DND-41 (cell line): ENCODE measurements around the gene KAT5.
"Not testable (repeated sequence)": the region's sequence is repeated elsewhere in the genome, so short reads cannot be mapped to it uniquely, and the experiment has no call there.

Experiments
- ATAC-seq: fragments of 200-7000 bp; cut with Tn5 transposase; 3 replicates; pipeline ENCODE4 v1.9.1; 2021; ENCODE audit warnings: low read depth; ENCODE audit not compliant: insufficient read depth
- DNase-seq: peaks from one replicate; pipeline ENCODE4 v3.0.0-alpha.2; 2020
- H2AFZ ChIP-seq: 2 replicates; pipeline ENCODE4 v1.6.0; 2012; ENCODE audit warnings: low read depth, low read length
- H3K27ac ChIP-seq: 2 replicates; pipeline ENCODE4 v1.5.1; 2012; ENCODE audit warnings: low read length, inconsistent platforms
- H3K27me3 ChIP-seq: fragments of 200-600 bp; sonication (generic); 2 replicates; pipeline ENCODE4 v1.6.0; 2012; ENCODE audit warnings: low read length, mild to moderate bottlenecking, inconsistent platforms; ENCODE audit not compliant: insufficient read depth, poor library complexity
- H3K36me3 ChIP-seq: 2 replicates; pipeline ENCODE4 v1.5.1; 2012; ENCODE audit warnings: low read length, inconsistent platforms; ENCODE audit not compliant: insufficient read depth
- H3K4me1 ChIP-seq: 2 replicates; pipeline ENCODE4 v1.5.1; 2012; ENCODE audit warnings: mild to moderate bottlenecking, low read length; ENCODE audit not compliant: insufficient read depth
- H3K4me2 ChIP-seq: 2 replicates; pipeline ENCODE4 v1.6.0; 2012; ENCODE audit warnings: mild to moderate bottlenecking, moderate library complexity, low read length, inconsistent platforms; ENCODE audit not compliant: insufficient read depth
- H3K4me3 ChIP-seq, 2 experiments: fragments of 200-600 bp in 1 of 2; shearing (Covaris generic) in 1 of 2; 2 replicates each; pipeline ENCODE4 v1.5.1; 2012 to 2016; ENCODE audit warnings: inconsistent platforms in 2 of 2, low read length in 2 of 2, mild to moderate bottlenecking in 2 of 2, low read depth in 1 of 2, moderate library complexity in 1 of 2
- H3K79me2 ChIP-seq: 2 replicates; pipeline ENCODE4 v1.6.0; 2012; ENCODE audit warnings: low read length, inconsistent platforms; ENCODE audit not compliant: insufficient read depth
- H3K9ac ChIP-seq: 2 replicates; pipeline ENCODE4 v1.6.0; 2012; ENCODE audit warnings: low read depth, mild to moderate bottlenecking, inconsistent platforms, low read length, moderate library complexity
- H3K9me3 ChIP-seq: 2 replicates; pipeline ENCODE4 v1.5.1; 2012; ENCODE audit warnings: low read length, moderate library complexity, mild to moderate bottlenecking, inconsistent platforms; ENCODE audit not compliant: insufficient read depth, severe bottlenecking
- H4K20me1 ChIP-seq: 2 replicates; pipeline ENCODE4 v1.6.0; 2012; ENCODE audit warnings: low read length; ENCODE audit not compliant: insufficient read depth
- EZH2 ChIP-seq: IDR thresholded peaks from 3 replicates; pipeline ENCODE4 v1.6.1; 2012; ENCODE audit warnings: borderline replicate concordance, low read depth, mild to moderate bottlenecking, moderate library complexity, low read length, inconsistent platforms; ENCODE audit not compliant: severe bottlenecking
- TF ChIP-seq, protein P1 (sequence below): IDR thresholded peaks from 2 replicates; pipeline ENCODE4 v1.5.1; 2012; ENCODE audit warnings: borderline replicate concordance, low read length, moderate library complexity, mild to moderate bottlenecking; ENCODE audit not compliant: poor library complexity, severe bottlenecking; ENCODE audit errors: extremely low read depth

Gene KAT5

DNA sequence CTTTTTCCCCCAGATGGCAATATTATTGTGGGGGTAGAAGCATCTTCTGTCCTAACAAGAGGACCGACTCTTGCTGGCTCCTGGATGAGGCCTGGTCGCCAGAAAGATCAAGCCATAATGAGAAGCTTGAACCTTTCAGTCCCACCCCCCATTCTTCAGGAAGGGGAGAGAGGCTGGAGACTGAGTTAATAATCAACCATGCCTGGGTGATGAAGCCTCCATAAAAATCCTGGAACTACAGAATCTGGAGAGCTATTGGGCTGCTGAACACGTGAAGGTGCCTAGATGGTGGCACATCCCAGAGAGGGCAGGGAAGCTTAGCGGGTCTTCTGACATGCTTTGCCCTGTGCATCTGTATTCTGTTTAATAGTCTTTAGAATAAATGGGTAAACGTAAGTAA is 52.4 kb downstream of the KAT5 start:
- H3K27ac ChIP-seq, result no peak overlapping the region
- no peaks in the 10 kb centered on the region for H3K4me1 ChIP-seq
- DNase-seq (no peak), ATAC-seq (no peak)
- no peaks in the 10 kb centered on the region for H3K79me2 ChIP-seq
- H4K20me1 ChIP-seq, result no peaks in the 10 kb centered on the region
- H3K9ac ChIP-seq, result no peak overlapping the region
- no peaks in the 10 kb centered on the region for H3K9me3 ChIP-seq
- no peak overlapping the region for H3K4me3 ChIP-seq
- H3K36me3 ChIP-seq, result no peaks in the 10 kb centered on the region
- no peaks in the 10 kb centered on the region for H3K27me3 ChIP-seq
- TF ChIP-seq EZH2, result no peak
- TF ChIP-seq, protein P1, sequence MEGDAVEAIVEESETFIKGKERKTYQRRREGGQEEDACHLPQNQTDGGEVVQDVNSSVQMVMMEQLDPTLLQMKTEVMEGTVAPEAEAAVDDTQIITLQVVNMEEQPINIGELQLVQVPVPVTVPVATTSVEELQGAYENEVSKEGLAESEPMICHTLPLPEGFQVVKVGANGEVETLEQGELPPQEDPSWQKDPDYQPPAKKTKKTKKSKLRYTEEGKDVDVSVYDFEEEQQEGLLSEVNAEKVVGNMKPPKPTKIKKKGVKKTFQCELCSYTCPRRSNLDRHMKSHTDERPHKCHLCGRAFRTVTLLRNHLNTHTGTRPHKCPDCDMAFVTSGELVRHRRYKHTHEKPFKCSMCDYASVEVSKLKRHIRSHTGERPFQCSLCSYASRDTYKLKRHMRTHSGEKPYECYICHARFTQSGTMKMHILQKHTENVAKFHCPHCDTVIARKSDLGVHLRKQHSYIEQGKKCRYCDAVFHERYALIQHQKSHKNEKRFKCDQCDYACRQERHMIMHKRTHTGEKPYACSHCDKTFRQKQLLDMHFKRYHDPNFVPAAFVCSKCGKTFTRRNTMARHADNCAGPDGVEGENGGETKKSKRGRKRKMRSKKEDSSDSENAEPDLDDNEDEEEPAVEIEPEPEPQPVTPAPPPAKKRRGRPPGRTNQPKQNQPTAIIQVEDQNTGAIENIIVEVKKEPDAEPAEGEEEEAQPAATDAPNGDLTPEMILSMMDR, result no peak
- no peak overlapping the region for H3K4me2 ChIP-seq
- no peak overlapping the region for H2AFZ ChIP-seq

DNA sequence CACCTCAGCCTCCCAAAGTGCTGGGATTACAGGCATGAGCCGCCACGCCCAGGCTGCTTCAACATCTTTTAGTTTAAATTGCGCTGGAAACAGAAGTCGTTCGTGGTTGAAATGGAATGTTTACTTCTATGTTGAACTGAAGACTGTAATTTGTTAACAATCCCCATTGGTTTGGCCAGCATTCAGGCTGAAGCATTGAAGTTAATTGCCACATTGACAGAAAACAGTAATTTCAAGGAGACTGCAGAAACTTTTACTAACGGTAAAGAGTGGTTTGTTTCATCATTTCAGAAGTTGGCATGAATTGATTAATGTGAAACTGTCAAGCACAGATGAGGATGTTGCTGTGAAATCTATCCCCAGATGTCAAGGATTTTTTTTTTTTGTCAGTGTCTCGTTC is 54.5 kb downstream of the KAT5 start:
- no peak overlapping the region for H3K27ac ChIP-seq
- H3K4me2 ChIP-seq, result no peak overlapping the region
- H3K79me2 ChIP-seq, result no peaks in the 10 kb centered on the region
- no peaks in the 10 kb centered on the region for H4K20me1 ChIP-seq
- no peaks in the 10 kb centered on the region for H3K36me3 ChIP-seq
- no peak for DNase-seq
- no peaks in the 10 kb centered on the region for H3K9me3 ChIP-seq
- no peak overlapping the region for H3K4me3 ChIP-seq
- H3K4me1 ChIP-seq, result no peaks in the 10 kb centered on the region
- no peak for TF ChIP-seq EZH2
- TF ChIP-seq, protein P1, result no peak
- no peak overlapping the region for H2AFZ ChIP-seq
- no peaks in the 10 kb centered on the region for H3K27me3 ChIP-seq
- no peak for ATAC-seq
- no peak overlapping the region for H3K9ac ChIP-seq

DNA sequence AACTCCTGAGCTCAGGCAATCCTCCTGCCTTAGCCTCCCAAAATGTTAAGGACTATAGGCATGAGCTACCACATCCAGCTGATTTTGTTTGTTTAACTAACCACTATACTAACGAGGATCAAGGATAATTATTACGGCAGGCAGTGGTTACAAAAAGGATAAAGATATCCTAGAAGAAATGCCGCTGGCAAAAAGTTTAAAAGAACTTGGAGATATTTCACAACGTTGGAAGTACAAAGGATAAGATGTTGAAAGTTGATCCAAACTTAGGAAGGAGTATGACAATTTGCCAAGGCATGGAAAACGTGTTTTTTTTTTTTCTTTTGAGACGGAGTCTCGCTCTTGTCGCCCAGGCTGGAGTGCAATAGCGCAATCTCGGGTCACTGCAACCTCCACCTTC is 55.4 kb downstream of the KAT5 start:
- ATAC-seq, result no peak
- Histone ChIP-seq H2AFZ (no peak overlapping the region), H3K9me3 (no peaks in the 10 kb centered on the region), H3K9ac (no peak overlapping the region), H3K27me3 (no peaks in the 10 kb centered on the region), H4K20me1 (no peaks in the 10 kb centered on the region), H3K4me2 (no peak overlapping the region), H3K4me1 (no peaks in the 10 kb centered on the region), H3K4me3 (no peak overlapping the region), H3K36me3 (no peaks in the 10 kb centered on the region), H3K79me2 (no peaks in the 10 kb centered on the region), H3K27ac (no peak overlapping the region)
- DNase-seq, result no peak
- no peak for TF ChIP-seq EZH2
- TF ChIP-seq, protein P1, result no peak

DNA sequence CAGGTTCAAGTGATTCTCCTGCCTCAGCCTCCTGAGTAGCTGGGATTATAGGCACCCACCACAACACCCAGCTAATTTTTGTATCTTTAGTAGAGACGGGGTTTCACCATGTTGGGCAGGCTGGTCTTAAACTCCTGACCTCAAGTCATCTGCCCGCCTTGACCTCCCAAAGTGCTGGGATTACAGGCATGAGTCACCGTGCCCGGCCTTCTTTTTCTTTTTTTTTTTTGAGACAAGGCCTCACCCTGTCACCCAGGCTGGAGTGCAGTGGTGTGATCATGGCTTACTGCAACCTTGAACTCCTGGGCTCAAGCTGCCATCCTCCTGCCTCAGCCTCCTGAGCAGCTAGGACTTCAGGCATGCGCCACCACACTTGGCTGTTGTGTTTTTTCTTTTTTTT is 55.8 kb downstream of the KAT5 start:
- H3K9ac ChIP-seq, H3K27ac ChIP-seq, H3K4me2 ChIP-seq, H3K79me2 ChIP-seq, H3K9me3 ChIP-seq, ATAC-seq, DNase-seq, H4K20me1 ChIP-seq, H3K4me1 ChIP-seq, H3K27me3 ChIP-seq, H3K36me3 ChIP-seq, H2AFZ ChIP-seq, H3K4me3 ChIP-seq: not testable (repeated sequence)
